GM12878 (cell line): ENCODE measurements around the gene MRPL30. TPM values are rescaled to one million over a fixed set of nuclear protein-coding genes. Genes with fewer than 3 reads are reported as not detected.
A peak's percentile ranks its signal among the peaks of the same experiment; 100 is the strongest.

Experiments used
- BCL3 ChIP-seq: IDR thresholded peaks from 2 replicates; pipeline ENCODE4 v1.6.1; 2011; ENCODE audit warnings: borderline replicate concordance, low read depth, mild to moderate bottlenecking, moderate library complexity, low read length; ENCODE audit not compliant: insufficient read depth, poor library complexity, severe bottlenecking
- ETV6 ChIP-seq, 2 experiments: fragments of 450-650 bp in 1 of 2; IDR thresholded peaks in 1 of 2; conservative IDR thresholded peaks in 1 of 2; 2 replicates each; pipeline ENCODE4 v1.6.1; 2014; ENCODE audit warnings: antibody characterized with exemption in 1 of 2, borderline replicate concordance in 1 of 2, low read depth in 1 of 2, mild to moderate bottlenecking in 1 of 2, moderate library complexity in 1 of 2
- FOS ChIP-seq: IDR thresholded peaks from 3 replicates; pipeline ENCODE4 v1.6.1; 2011; ENCODE audit warnings: borderline replicate concordance; ENCODE audit not compliant: insufficient read length; ENCODE audit errors: extremely low read depth
- FOXK2 ChIP-seq: fragments of 450-650 bp; IDR thresholded peaks from 2 replicates; pipeline ENCODE4 v1.6.1; 2017; ENCODE audit warnings: mild to moderate bottlenecking, moderate library complexity
- MTA2 ChIP-seq: fragments of 450-650 bp; IDR thresholded peaks from 2 replicates; pipeline ENCODE4 v1.6.1; 2016; ENCODE audit warnings: low read depth, mild to moderate bottlenecking, moderate library complexity
- PRDM15 ChIP-seq: fragments of 450-650 bp; formaldehyde crosslinking; IDR thresholded peaks from 2 replicates; pipeline ENCODE4 v1.4.0; 2020; ENCODE audit warnings: mild to moderate bottlenecking, moderate library complexity
- RCOR1 ChIP-seq: conservative IDR thresholded peaks from 2 replicates; pipeline ENCODE4 v1.6.1; 2012; ENCODE audit warnings: low read depth, low read length, improper control_type of control experiment
- RUNX3 ChIP-seq: IDR thresholded peaks from 2 replicates; pipeline ENCODE4 v1.6.1; 2012; ENCODE audit warnings: low read length, inconsistent platforms
- TCF12 ChIP-seq: IDR thresholded peaks from 2 replicates; pipeline ENCODE4 v1.6.1; 2011; ENCODE audit warnings: low read depth, mild to moderate bottlenecking, low read length
- ZNF24 ChIP-seq: fragments of 450-650 bp; IDR thresholded peaks from 2 replicates; pipeline ENCODE4 v1.6.1; 2017; ENCODE audit warnings: antibody characterized with exemption, mild to moderate bottlenecking
- ZNF592 ChIP-seq: fragments of 450-650 bp; IDR thresholded peaks from 2 replicates; pipeline ENCODE4 v1.6.1; 2017; ENCODE audit warnings: mild to moderate bottlenecking, moderate library complexity
- ZNF687 ChIP-seq: fragments of 450-650 bp; IDR thresholded peaks from 2 replicates; pipeline ENCODE4 v1.6.1; 2017; ENCODE audit warnings: mild to moderate bottlenecking, moderate library complexity
- polyA plus RNA-seq, 11 experiments: library from polyadenylated mRNA; depleted of rRNA in 4 of 11; unstranded in 6 of 11; stranded (reverse) in 5 of 11; fragments of >200 nt; fragmentation: Nextera tagmentation in 4 of 11; fragmentation: Illumina TruSeq in 1 of 11; extraction: Ambion mirVana in 4 of 11; extraction: Trizol in 1 of 11; gene quantifications; 1 replicate in 1 of 11; 2 replicates in 10 of 11; pipeline versions ENCODE4 v1.2.1 to v1.2.3, GENCODE V29; 2011 to 2016; ENCODE audit warnings: inconsistent platforms in 2 of 11, missing spikeins in 2 of 11, low read depth in 1 of 11
- total RNA-seq, 4 experiments: library from RNA; depleted of rRNA in 3 of 4; stranded (reverse); fragments of >200 nt in 3 of 4; fragmentation: Illumina TruSeq in 1 of 4; extraction: Trizol in 1 of 4; gene quantifications; 2 replicates each; pipeline versions ENCODE4 v1.2.1 to v1.2.3, GENCODE V29; 2013 to 2021

The MRPL30 gene
- total and polyA plus RNA-seq, 10 of the 15 experiments (the other 5 are each of a cell fraction or from before 2014, with no cell fraction given), result 33.6 to 63.3 (median 40.1) TPM

GRCh38 chr2:99154643-99155536, 26.1 kb upstream of the MRPL30 start, which contains the start of the genes LIPT1 and TSGA10 (continued):
- TF ChIP-seq ZNF687, result peak; percentile 93
- TF ChIP-seq MTA2, result peak; percentile 78
- TF ChIP-seq ZNF24, result peak; percentile 74; the same call in 1 of the 2 replicates
- peak; percentile 77; the same call in 1 of the 2 replicates for TF ChIP-seq TCF12
- TF ChIP-seq PRDM15 (CRISPR knock-in tag), result no peak
- no peak for TF ChIP-seq RCOR1
- TF ChIP-seq RUNX3, result peak; percentile 95
- TF ChIP-seq ETV6 (conservative IDR thresholded peaks at IDR 0.05 in 1 of 2, IDR thresholded peaks at IDR 0.05 in 1 of 2; ENCODE audit: borderline replicate concordance in 1 of 2, low read depth in 1 of 2), result peak in 1 of 2 experiments; percentile 87; a peak in 2 of 4 replicates
- 0 out of 2 replicates have a peak, but pooled peaks have one; percentile 59 for TF ChIP-seq ZNF592
- TF ChIP-seq FOXK2, result peak; percentile 66
- TF ChIP-seq FOS, result no peak
- peak; percentile 84 for TF ChIP-seq BCL3
